Measurements from ENCODE around the gene HERC4.
"Not testable (repeated sequence)": the region's sequence is repeated elsewhere in the genome, so short reads cannot be mapped to it uniquely, and the experiment has no call there.

The HERC4 gene

GRCh38 chr10:68047554-68048327 is 27.3 kb downstream of the HERC4 start:
- DNase-seq (ENCODE audit: low spot score) = no peak

GRCh38 chr10:68047122-68047521 is 28.0 kb downstream of the HERC4 start:
- DNase-seq (ENCODE audit: low spot score) = no peak

- DNase-seq (ENCODE audit: low spot score) = no peak
These were observed 28.4 kb downstream of the HERC4 start for GRCh38 chr10:68046642-68047041.

DNA sequence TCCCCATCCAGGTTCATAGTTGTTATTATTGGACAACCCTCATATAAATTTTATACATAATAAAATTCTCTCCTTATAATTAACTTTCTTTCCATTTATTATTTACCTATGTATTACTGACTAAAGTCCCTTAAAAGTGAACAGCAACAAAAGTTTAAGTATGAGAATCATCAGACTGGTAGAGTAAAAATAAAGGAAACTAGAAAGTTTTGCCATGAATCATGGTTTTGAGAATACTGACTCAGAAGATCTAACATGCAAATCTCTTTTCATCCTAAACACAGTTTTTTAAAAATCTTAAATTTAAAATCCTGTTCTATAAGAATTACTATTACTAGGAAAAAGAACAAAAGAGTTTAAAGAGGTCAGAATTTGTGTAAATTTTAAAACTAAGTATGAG is 32.1 kb downstream of the HERC4 start:
- DNase-seq (ENCODE audit: low spot score) = no peak

- DNase-seq (ENCODE audit: low spot score) = no peak
These were observed 43.0 kb downstream of the HERC4 start for GRCh38 chr10:68032113-68032512.

DNA sequence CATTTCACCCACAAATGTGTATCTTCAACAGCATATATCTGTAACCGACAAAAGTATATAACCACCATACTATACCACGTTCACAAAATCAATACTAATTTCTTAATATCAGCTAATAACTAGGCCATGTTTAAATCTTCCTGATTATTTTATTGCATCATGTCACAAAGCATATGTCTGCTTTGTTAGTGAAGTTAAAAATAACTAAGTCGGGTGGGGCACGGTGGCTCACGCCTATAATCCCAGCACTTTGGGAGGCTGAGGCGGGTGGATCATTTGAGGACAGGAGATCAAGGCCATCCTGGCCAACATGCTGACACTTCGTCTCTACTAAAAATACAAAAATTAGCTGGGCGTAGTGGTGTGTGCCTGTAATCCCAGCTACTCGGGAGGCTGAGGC is 47.7 kb downstream of the HERC4 start:
- no peak for DNase-seq (ENCODE audit: low spot score)

DNA sequence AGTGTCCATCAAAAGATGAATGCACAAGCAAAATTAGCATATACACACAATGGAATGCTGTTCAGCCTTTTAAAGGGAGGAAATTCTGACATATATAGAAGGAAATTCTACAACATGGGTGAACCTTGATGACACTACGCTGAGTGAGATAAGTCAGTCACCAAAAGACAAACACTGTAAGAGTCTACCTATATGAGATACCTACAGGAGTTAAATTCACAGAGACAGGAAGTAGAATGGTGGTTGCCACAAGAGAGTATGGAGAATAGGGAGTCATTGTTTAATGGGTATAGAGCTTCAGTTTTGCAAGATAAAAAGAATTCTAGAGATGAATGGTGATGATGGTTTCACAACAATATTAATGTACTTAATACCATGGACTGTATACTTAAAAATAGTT is 51.8 kb downstream of the HERC4 start:
- no peak for DNase-seq (ENCODE audit: low spot score)

DNA sequence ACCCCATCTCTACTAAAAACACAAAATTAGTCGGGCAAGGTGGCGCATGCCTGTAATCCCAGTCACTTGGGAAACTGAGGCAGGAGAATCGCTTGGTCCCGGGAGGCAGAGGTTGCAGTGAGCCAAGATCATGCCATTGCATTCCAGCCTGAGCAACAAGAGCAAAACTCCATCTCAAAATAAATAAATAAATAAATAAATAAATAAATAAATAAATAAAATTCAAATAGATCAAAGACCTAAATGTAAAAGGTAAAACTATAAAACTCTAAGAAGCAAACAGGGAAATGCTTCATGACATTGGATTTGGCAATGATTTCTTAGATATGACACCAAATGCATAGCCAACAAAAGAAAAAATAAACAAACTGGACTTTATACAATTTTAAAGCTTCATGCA is 52.8 kb downstream of the HERC4 start:
- DNase-seq (ENCODE audit: low spot score) = not testable (repeated sequence)

- DNase-seq (ENCODE audit: low spot score) = peak; percentile 1
These were observed 58.6 kb downstream of the HERC4 start for GRCh38 chr10:68016519-68016918.

- no peak for DNase-seq (ENCODE audit: low spot score)
These were observed 64.6 kb downstream of the HERC4 start for GRCh38 chr10:68010426-68010940.

DNA sequence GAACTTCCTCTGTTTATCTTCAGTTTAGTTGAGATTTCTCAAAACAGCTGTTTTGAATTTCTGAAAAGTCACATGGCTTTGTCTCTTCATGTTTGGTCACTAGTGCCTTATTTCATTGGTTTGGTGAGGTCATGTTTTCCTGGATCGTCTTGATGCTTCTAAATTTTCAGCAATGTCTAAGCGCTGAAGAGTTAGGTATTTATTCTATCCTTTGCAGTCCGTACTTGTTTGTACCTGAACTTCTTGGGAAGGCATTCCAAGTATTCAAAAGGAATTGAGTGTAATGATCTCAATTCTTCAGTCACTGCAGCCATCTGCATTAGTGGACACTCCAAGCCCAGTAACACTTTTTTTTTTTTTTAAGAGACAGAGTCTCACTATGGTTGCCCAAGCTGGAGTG is 67.7 kb downstream of the HERC4 start:
- DNase-seq (ENCODE audit: low spot score) = no peak

DNA sequence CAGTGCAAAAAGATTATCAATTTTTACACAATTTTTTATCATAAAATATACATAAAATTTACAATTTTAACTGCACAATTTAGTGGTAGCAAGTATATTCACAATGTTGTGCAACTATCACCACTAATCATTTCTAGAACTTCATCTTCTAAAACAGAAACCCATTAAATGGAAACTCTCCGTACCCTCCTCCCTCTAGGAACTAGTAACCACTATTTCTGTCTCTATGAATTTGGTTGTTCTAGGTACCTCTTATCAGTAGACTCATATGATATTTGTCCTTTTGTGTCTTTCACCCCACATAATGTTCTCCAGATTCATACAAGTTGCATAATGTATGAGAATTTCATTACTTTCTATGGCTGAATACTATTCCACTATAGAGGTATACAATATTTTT is 73.5 kb downstream of the HERC4 start:
- no peak for DNase-seq (ENCODE audit: low spot score)

GRCh38 chr10:68001000-68001399 is 74.1 kb downstream of the HERC4 start:
- no peak for DNase-seq (ENCODE audit: low spot score)

- DNase-seq (ENCODE audit: low spot score) = no peak
These were observed 85.0 kb downstream of the HERC4 start for GRCh38 chr10:67990093-67990492.

DNA sequence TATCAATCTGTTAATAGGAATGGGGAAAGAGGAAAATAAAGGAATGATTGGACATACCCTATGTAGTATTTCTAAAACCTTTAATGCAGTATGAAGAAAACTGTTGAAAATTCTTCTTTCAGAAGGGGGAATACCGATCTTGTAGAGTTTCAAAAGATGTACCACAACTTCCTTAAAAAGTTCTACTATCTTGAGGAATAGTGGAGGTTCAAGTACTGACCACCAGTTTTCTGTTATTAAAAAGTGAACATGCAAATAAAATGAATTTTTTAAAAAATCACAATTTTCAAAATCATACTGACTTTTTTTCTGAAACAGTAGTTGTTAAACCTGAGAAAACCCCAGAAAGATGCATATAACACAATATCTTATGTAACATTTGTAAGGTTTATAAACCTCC is 86.5 kb downstream of the HERC4 start:
- no peak for DNase-seq (ENCODE audit: low spot score)

- DNase-seq (ENCODE audit: low spot score) = not testable (repeated sequence)
These were observed 92.5 kb downstream of the HERC4 start for GRCh38 chr10:67982603-67983002.

DNA sequence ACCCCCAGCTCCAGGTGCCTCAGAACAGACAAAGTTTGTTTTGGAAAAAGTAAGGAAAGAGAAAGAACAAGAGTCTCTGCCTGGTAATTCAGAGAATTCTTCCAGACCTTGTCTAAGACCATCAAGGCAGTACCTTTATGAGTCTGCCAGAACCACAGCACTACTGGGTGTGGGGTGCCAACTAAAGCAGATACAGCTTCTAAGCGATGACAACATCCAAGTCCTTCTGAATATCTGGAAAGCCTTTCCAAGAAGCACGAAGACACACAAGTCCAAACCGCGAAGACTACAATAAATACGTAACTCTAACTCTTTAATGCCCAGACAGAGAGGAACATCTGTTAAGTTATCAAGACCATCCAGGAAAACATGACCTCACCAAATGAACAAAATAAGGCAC is 96.3 kb downstream of the HERC4 start:
- no peak for DNase-seq (ENCODE audit: low spot score)

- no peak for DNase-seq (ENCODE audit: low spot score)
These were observed 97.8 kb downstream of the HERC4 start for GRCh38 chr10:67977251-67977650.

GRCh38 chr10:67976292-67977245 is 98.5 kb downstream of the HERC4 start:
- no peak for DNase-seq (ENCODE audit: low spot score)

DNA sequence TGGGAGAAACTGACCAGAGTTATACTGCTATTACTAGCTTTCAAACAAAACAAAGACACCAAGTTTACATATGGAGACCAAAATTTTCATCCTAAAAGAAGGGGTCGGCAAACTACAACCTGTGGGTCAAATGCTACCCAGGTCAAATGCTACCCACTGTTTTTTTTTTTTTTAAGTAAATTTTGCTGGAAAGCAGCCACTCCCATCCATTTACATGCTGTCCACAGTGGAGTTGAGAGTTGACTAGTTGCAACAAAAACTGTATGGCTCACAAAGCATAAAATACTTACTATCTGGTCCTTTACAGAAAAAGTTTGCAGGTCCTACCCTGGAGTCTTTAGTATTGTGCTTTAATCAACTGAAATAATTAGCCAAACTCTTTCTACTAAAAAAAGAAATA is 99.2 kb downstream of the HERC4 start:
- DNase-seq (ENCODE audit: low spot score) = no peak

DNA sequence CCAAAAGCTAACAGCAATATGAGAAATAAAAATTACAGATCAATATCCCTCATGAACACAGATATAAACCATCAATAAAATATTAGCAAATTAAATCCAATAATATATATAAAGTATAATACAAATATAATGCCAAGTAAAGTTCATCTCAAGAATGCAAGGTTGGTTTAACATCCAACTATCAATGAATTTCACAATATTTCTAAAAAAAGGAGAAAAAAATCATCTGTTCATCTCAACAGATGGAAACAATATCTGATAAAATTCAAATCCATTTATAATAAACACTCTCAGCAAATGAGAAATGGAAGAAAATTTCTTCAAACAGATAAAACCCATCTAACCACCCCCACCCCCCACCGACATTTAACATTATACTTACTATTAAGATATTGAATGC is 103.8 kb downstream of the HERC4 start:
- no peak for DNase-seq (ENCODE audit: low spot score)

GRCh38 chr10:67969875-67970274 is 105.2 kb downstream of the HERC4 start:
- no peak for DNase-seq (ENCODE audit: low spot score)

- DNase-seq (ENCODE audit: low spot score) = not testable (repeated sequence)
These were observed 109.0 kb downstream of the HERC4 start for GRCh38 chr10:67966035-67966434.

Data from CD4-positive, alpha-beta T cell treated with Interleukin-6 at 100 ng/mL for 8 hours (primary cell).